Vagina (tissue), 2 donors: ENCODE results near the gene ST6GALNAC3.

ENCODE experiments used
- CTCF ChIP-seq, 3 experiments: fragments of 450-650 bp in 2 of 3; fragments of 200-600 bp in 1 of 3; sonication (generic) in 1 of 3; IDR thresholded peaks; one replicate each; pipeline ENCODE4 v1.5.1; 2017 to 2019; ENCODE audit warnings: antibody characterized with exemption in 3 of 3, mild to moderate bottlenecking in 2 of 3, moderate library complexity in 2 of 3
- POLR2A ChIP-seq, 2 donors: fragments of 450-650 bp; IDR thresholded peaks; one replicate each; pipeline ENCODE4 v1.6.1; 2017; ENCODE audit warnings: antibody characterized with exemption in 2 of 2, mild to moderate bottlenecking in 2 of 2, moderate library complexity in 2 of 2
- POLR2AphosphoS5 ChIP-seq, 2 donors: sonication (generic); formaldehyde crosslinking; IDR thresholded peaks; one replicate each; pipeline ENCODE4 v1.9.0; 2017; ENCODE audit warnings: antibody characterized with exemption in 2 of 2, mild to moderate bottlenecking in 2 of 2, low read depth in 1 of 2; ENCODE audit not compliant: insufficient read depth in 1 of 2

GRCh38 chr1:76035053-76035452 is 39.5 kb upstream of the ST6GALNAC3 start:
- TF ChIP-seq CTCF (IDR thresholded peaks at IDR 0.05) = no peak
- TF ChIP-seq POLR2A (IDR thresholded peaks at IDR 0.05) = no peak
- TF ChIP-seq POLR2AphosphoS5 (IDR thresholded peaks at IDR 0.05; ENCODE audit: insufficient read depth in 1 of 2, low read depth in 1 of 2) = no peak
